Measurements from ENCODE around the gene FMN1.

The FMN1 gene

GRCh38 chr15:33157371-33158037 is 37.0 kb downstream of the FMN1 start:
- TF ChIP-seq GATA3 (IDR thresholded peaks at IDR 0.05; ENCODE audit: low read depth, low read length) (no peak), GATA2 (IDR thresholded peaks at IDR 0.05; ENCODE audit: low read depth, low read length) (no peak)

GRCh38 chr15:33155691-33156420 is 38.7 kb downstream of the FMN1 start:
- no peak for TF ChIP-seq GATA2 (IDR thresholded peaks at IDR 0.05; ENCODE audit: low read depth, low read length)
- no peak for TF ChIP-seq GATA3 (IDR thresholded peaks at IDR 0.05; ENCODE audit: low read depth, low read length)

GRCh38 chr15:33154351-33155166 is 40.0 kb downstream of the FMN1 start:
- TF ChIP-seq GATA2 (IDR thresholded peaks at IDR 0.05; ENCODE audit: low read depth, low read length) (no peak), GATA3 (IDR thresholded peaks at IDR 0.05; ENCODE audit: low read depth, low read length) (no peak)

- TF ChIP-seq GATA2 (IDR thresholded peaks at IDR 0.05; ENCODE audit: low read depth, low read length): no peak
- no peak for TF ChIP-seq GATA3 (IDR thresholded peaks at IDR 0.05; ENCODE audit: low read depth, low read length)
These were observed 41.0 kb downstream of the FMN1 start for GRCh38 chr15:33153548-33153947.

GRCh38 chr15:33152502-33153109 is 41.9 kb downstream of the FMN1 start:
- TF ChIP-seq GATA3 (IDR thresholded peaks at IDR 0.05; ENCODE audit: low read depth, low read length): no peak
- no peak for TF ChIP-seq GATA2 (IDR thresholded peaks at IDR 0.05; ENCODE audit: low read depth, low read length)

GRCh38 chr15:33150971-33151370 is 43.5 kb downstream of the FMN1 start:
- no peak for TF ChIP-seq GATA3 (IDR thresholded peaks at IDR 0.05; ENCODE audit: low read depth, low read length)
- TF ChIP-seq GATA2 (IDR thresholded peaks at IDR 0.05; ENCODE audit: low read depth, low read length): no peak

- TF ChIP-seq GATA2 (IDR thresholded peaks at IDR 0.05; ENCODE audit: low read depth, low read length) (no peak), GATA3 (IDR thresholded peaks at IDR 0.05; ENCODE audit: low read depth, low read length) (no peak)
These were observed 44.0 kb downstream of the FMN1 start for GRCh38 chr15:33150431-33150941.

GRCh38 chr15:33149919-33150318 is 44.6 kb downstream of the FMN1 start:
- TF ChIP-seq GATA3 (IDR thresholded peaks at IDR 0.05; ENCODE audit: low read depth, low read length) (no peak), GATA2 (IDR thresholded peaks at IDR 0.05; ENCODE audit: low read depth, low read length) (no peak)

GRCh38 chr15:33148129-33148751 is 46.3 kb downstream of the FMN1 start:
- no peak for TF ChIP-seq GATA3 (IDR thresholded peaks at IDR 0.05; ENCODE audit: low read depth, low read length)
- TF ChIP-seq GATA2 (IDR thresholded peaks at IDR 0.05; ENCODE audit: low read depth, low read length): no peak

GRCh38 chr15:33146051-33146450 is 48.5 kb downstream of the FMN1 start:
- TF ChIP-seq GATA3 (IDR thresholded peaks at IDR 0.05; ENCODE audit: low read depth, low read length) (no peak), GATA2 (IDR thresholded peaks at IDR 0.05; ENCODE audit: low read depth, low read length) (no peak)

- TF ChIP-seq GATA3 (IDR thresholded peaks at IDR 0.05; ENCODE audit: low read depth, low read length) (no peak), GATA2 (IDR thresholded peaks at IDR 0.05; ENCODE audit: low read depth, low read length) (no peak)
These were observed 49.1 kb downstream of the FMN1 start for GRCh38 chr15:33145447-33145846.

- TF ChIP-seq GATA2 (IDR thresholded peaks at IDR 0.05; ENCODE audit: low read depth, low read length) (no peak), GATA3 (IDR thresholded peaks at IDR 0.05; ENCODE audit: low read depth, low read length) (no peak)
These were observed 51.8 kb downstream of the FMN1 start for GRCh38 chr15:33142708-33143107.

GRCh38 chr15:33138000-33138399 is 56.5 kb downstream of the FMN1 start:
- TF ChIP-seq GATA3 (IDR thresholded peaks at IDR 0.05; ENCODE audit: low read depth, low read length) (no peak), GATA2 (IDR thresholded peaks at IDR 0.05; ENCODE audit: low read depth, low read length) (no peak)

Measured in SH-SY5Y (cell line).